OCI-LY1 (cell line): ENCODE measurements around the gene LACC1.
A peak's percentile ranks its signal among the peaks of the same experiment; 100 is the strongest.

Experiments
- H2AFZ ChIP-seq: fragments of 200-600 bp; sonication (generic), shearing (Covaris generic); 2 replicates; pipeline ENCODE4 v1.6.0; 2014; ENCODE audit warnings: antibody characterized with exemption, mild to moderate bottlenecking, low read length
- H3F3A ChIP-seq: fragments of 200-600 bp; sonication (generic), shearing (Covaris generic); 2 replicates; pipeline ENCODE4 v1.6.0; 2014; ENCODE audit warnings: mild to moderate bottlenecking, antibody characterized with exemption, low read length, moderate library complexity; ENCODE audit not compliant: insufficient read depth
- H3K27ac ChIP-seq: fragments of 200-600 bp; sonication (generic); 2 replicates; pipeline ENCODE4 v1.5.1; 2014; ENCODE audit warnings: low read length, mixed run types, mild to moderate bottlenecking, low read depth; ENCODE audit not compliant: poor library complexity, severe bottlenecking
- H3K27me3 ChIP-seq: fragments of 200-600 bp; sonication (generic); 2 replicates; pipeline ENCODE4 v1.6.0; 2014; ENCODE audit warnings: antibody characterized with exemption, mild to moderate bottlenecking, low read length, moderate library complexity; ENCODE audit not compliant: insufficient read depth
- H3K36me3 ChIP-seq: fragments of 200-600 bp; sonication (generic); 2 replicates; pipeline ENCODE4 v1.6.1; 2014; ENCODE audit warnings: mild to moderate bottlenecking, antibody characterized with exemption, low read length, moderate library complexity, mixed read lengths; ENCODE audit not compliant: insufficient read depth
- H3K4me1 ChIP-seq: fragments of 200-600 bp; sonication (generic); 2 replicates; pipeline ENCODE4 v1.5.1; 2014; ENCODE audit warnings: mild to moderate bottlenecking, low read length, moderate library complexity; ENCODE audit not compliant: insufficient read depth, severe bottlenecking
- H3K4me2 ChIP-seq: fragments of 200-600 bp; sonication (generic), shearing (Covaris generic); 2 replicates; pipeline ENCODE4 v1.6.1; 2014; ENCODE audit warnings: low read length
- H3K4me3 ChIP-seq: fragments of 200-600 bp; sonication (generic); 2 replicates; pipeline ENCODE4 v1.5.1; 2014; ENCODE audit warnings: low read length, low read depth, mild to moderate bottlenecking, mixed read lengths; ENCODE audit not compliant: poor library complexity, severe bottlenecking
- H3K79me2 ChIP-seq: fragments of 200-600 bp; shearing (Covaris generic); 2 replicates; pipeline ENCODE4 v1.6.1; 2016; ENCODE audit warnings: mixed run types, low read length, mixed read lengths; ENCODE audit not compliant: insufficient read depth
- H3K9ac ChIP-seq: fragments of 200-600 bp; sonication (generic), shearing (Covaris generic); 2 replicates; pipeline ENCODE4 v1.6.1; 2014; ENCODE audit warnings: mild to moderate bottlenecking, low read length, mixed read lengths
- H3K9me2 ChIP-seq: fragments of 200-600 bp; sonication (generic), shearing (Covaris generic); 2 replicates; pipeline ENCODE4 v1.6.1; 2014; ENCODE audit warnings: low read depth, mild to moderate bottlenecking, low read length, mixed read lengths
- H3K9me3 ChIP-seq: fragments of 200-600 bp; shearing (Covaris generic); 2 replicates; pipeline ENCODE4 v1.6.1; 2014; ENCODE audit warnings: low read length, mixed read lengths
- H4K20me1 ChIP-seq: fragments of 200-600 bp; sonication (generic), shearing (Covaris generic); 2 replicates; pipeline ENCODE4 v1.6.0; 2016; ENCODE audit warnings: mild to moderate bottlenecking, low read length; ENCODE audit not compliant: insufficient read depth
- EZH2 ChIP-seq: fragments of 200-600 bp; sonication (generic), shearing (Covaris generic); IDR thresholded peaks from 2 replicates; pipeline ENCODE4 v1.8.0; 2017; ENCODE audit warnings: borderline replicate concordance, mixed run types, mild to moderate bottlenecking, antibody characterized with exemption, low read length, moderate library complexity, mixed read lengths
- TF ChIP-seq, protein P1 (sequence below): fragments of 200-600 bp; sonication (generic), shearing (Covaris generic); IDR thresholded peaks from 2 replicates; pipeline ENCODE4 v1.5.1; 2017; ENCODE audit warnings: mild to moderate bottlenecking, antibody characterized with exemption, low read length, moderate library complexity, mixed read lengths

The LACC1 gene

DNA sequence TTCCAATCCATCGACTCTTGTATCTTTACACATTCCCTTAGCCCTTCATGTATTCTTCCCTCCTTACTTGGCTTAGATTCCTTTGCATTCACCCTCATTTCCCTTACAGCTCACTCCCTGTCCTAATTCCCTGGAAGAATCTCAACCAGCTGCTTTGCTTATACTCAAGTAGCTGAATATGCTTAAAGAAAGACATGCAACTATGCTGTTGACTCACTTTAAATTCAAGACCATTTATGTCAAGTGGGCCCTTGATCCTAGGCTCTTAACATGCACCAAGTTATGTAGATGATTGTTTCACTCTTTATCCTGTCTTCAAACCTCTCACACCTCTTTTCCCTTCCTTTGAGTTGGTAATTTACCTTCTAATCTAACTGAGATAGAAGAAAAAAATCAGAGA is 7.5 kb upstream of the LACC1 start:
- H3K9me2 ChIP-seq = no peaks in the 10 kb centered on the region
- no peaks in the 10 kb centered on the region for H3K9me3 ChIP-seq
- no peak overlapping the region for H3K4me3 ChIP-seq
- no peak overlapping the region for H3K9ac ChIP-seq
- no peak overlapping the region for H3K27ac ChIP-seq
- H3K36me3 ChIP-seq = no peaks in the 10 kb centered on the region
- TF ChIP-seq, protein P1, sequence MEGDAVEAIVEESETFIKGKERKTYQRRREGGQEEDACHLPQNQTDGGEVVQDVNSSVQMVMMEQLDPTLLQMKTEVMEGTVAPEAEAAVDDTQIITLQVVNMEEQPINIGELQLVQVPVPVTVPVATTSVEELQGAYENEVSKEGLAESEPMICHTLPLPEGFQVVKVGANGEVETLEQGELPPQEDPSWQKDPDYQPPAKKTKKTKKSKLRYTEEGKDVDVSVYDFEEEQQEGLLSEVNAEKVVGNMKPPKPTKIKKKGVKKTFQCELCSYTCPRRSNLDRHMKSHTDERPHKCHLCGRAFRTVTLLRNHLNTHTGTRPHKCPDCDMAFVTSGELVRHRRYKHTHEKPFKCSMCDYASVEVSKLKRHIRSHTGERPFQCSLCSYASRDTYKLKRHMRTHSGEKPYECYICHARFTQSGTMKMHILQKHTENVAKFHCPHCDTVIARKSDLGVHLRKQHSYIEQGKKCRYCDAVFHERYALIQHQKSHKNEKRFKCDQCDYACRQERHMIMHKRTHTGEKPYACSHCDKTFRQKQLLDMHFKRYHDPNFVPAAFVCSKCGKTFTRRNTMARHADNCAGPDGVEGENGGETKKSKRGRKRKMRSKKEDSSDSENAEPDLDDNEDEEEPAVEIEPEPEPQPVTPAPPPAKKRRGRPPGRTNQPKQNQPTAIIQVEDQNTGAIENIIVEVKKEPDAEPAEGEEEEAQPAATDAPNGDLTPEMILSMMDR = no peak
- no peak for TF ChIP-seq EZH2
- no peaks in the 10 kb centered on the region for H3K27me3 ChIP-seq
- H2AFZ ChIP-seq = no peak overlapping the region
- peaks cover 5% of the 10 kb centered on the region for H3K4me1 ChIP-seq
- H4K20me1 ChIP-seq = no peaks in the 10 kb centered on the region
- H3K79me2 ChIP-seq = no peaks in the 10 kb centered on the region
- H3K4me2 ChIP-seq = no peak overlapping the region
- H3F3A ChIP-seq = 0 out of 2 replicates have a peak, but pooled peaks cover under 1% of the 10 kb centered on the region

DNA sequence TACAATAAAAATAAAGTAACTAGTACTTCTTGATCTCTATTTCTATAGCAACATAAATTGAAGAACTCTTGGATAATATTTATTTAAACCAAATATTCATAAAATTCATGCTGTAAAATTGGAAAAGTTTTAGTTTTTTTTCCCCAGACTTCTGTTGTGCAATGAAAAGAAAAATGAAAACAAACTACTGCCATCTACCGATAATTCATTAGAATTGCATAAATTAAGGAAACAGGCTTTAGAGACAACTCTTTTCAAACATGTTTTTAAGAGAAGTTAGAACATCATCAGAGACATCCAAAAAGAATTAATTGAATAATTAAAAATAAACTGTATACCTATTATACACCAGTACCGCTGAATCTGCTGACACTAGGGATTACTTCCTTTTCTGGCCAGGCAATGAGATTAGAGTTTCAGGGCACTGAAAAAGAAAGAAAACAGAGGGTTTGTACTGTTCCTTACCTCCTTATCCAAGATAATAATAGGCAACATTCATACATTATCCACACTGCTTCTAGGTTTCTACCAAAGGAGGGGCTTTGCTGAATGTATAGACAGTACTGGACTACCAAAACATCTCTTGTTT is 5.1 kb upstream of the LACC1 start:
- no peaks in the 10 kb centered on the region for H3K79me2 ChIP-seq
- no peak overlapping the region for H3K4me3 ChIP-seq
- H3F3A ChIP-seq = peaks cover 6% of the 10 kb centered on the region; the same call in 1 of the 2 replicates
- H3K27me3 ChIP-seq = no peaks in the 10 kb centered on the region
- H3K4me2 ChIP-seq = no peak overlapping the region
- no peaks in the 10 kb centered on the region for H4K20me1 ChIP-seq
- H3K9ac ChIP-seq = no peak overlapping the region
- peaks cover 22% of the 10 kb centered on the region for H3K4me1 ChIP-seq
- TF ChIP-seq EZH2 = no peak
- TF ChIP-seq, protein P1 = peak; percentile 59
- no peaks in the 10 kb centered on the region for H3K36me3 ChIP-seq
- H2AFZ ChIP-seq = no peak overlapping the region
- H3K9me2 ChIP-seq = no peaks in the 10 kb centered on the region
- H3K9me3 ChIP-seq = no peaks in the 10 kb centered on the region
- peak overlapping the region; percentile 40 for H3K27ac ChIP-seq

DNA sequence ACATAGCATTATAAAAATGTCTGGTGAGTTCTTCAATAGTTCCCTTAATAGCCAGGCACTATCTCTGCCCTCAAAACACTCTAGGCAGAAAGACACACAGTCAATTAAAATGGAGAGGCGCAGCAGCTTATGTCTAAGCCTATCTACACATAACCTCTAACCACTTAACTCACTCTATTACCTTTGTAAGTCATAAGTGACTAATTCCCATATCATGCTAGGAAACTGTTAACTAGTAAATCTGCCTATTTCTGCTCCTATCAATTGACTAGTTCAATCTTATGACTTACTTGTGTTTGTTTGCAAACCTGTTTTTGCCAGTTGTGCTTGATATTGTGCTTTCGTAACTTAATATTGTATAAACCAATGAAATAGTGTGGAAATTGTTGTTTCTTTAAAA is 3.3 kb upstream of the LACC1 start:
- Histone ChIP-seq H3K4me2 (no peak overlapping the region), H3K9me2 (no peaks in the 10 kb centered on the region), H3K4me1 (peaks cover 34% of the 10 kb centered on the region), H3F3A (peaks cover 6% of the 10 kb centered on the region; the same call in 1 of the 2 replicates), H2AFZ (no peak overlapping the region), H3K79me2 (no peaks in the 10 kb centered on the region), H3K36me3 (no peaks in the 10 kb centered on the region), H3K9me3 (no peaks in the 10 kb centered on the region), H3K4me3 (no peak overlapping the region), H3K27me3 (no peaks in the 10 kb centered on the region), H4K20me1 (no peaks in the 10 kb centered on the region), H3K9ac (no peak overlapping the region), H3K27ac (peak overlapping the region; percentile 40)
- TF ChIP-seq, protein P1 = no peak
- no peak for TF ChIP-seq EZH2
